ENCODE results near the gene UVRAG. TPM values are rescaled to one million over a fixed set of nuclear protein-coding genes. Genes with fewer than 3 reads are reported as not detected.

UVRAG gene
- total and polyA plus RNA-seq, 4 donors = 7.9 to 47.0 (median 20.1) TPM

DNA sequence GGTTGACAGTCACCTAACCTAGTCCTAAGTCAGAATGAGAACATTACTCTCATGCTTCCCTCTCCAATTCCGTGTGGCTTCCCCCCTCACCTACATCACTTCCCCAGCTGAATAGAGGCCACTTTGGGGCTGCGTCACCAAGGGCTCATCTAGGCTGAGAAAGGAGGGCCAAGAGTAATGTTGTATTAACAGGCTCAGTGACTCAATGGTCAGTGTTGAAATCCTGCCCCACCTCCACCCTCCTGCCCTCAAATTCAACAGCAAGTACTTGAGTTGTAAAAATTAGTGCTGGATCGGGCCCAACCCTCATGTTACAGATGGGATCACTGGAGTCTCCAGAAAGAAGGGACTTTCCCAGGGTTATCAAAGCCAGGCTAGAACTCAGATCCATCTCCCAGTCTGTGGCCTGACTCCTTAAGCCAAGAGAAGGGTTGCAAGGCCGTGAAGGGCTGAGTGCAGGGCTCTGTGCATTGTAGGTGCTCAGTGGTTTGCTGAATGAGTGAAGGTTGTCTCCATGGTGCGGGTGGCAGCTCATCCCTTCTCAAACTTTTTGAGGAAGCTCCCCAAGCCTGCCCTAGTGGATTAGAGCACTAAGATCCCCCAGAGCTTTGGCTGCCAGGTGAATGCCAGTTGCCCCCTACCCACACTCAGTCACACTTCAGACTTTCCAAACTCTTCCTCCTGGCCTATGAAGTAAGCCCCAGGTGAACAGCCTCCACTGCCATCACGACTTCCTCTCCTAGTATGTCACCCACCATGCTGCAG, 43.2 kb upstream of the UVRAG start:
- ATAC-seq (ENCODE audit: low FRiP score) (no peak), DNase-seq (peak; percentile 57 to 74)
- H3K9me3 ChIP-seq (ENCODE audit: control insufficient read depth, low read length) = no peaks in the 10 kb centered on the region
- no peak overlapping the region for H3K4me3 ChIP-seq (ENCODE audit: low read length in 2 of 2)
- H3K36me3 ChIP-seq (ENCODE audit: control insufficient read depth in 1 of 2, insufficient read depth in 2 of 2, low read length in 1 of 2) = no peaks in the 10 kb centered on the region
- no peaks in the 10 kb centered on the region for H3K4me1 ChIP-seq (ENCODE audit: control insufficient read depth in 1 of 2, insufficient read depth in 2 of 2, low read length in 2 of 2)
- intact Hi-C loops (cut with DNase I) = no loop called here
- WGBS, 2 donors = 92 to 94% methylated on average over 6 of the region's 6 CpGs
- no peaks in the 10 kb centered on the region for H3K27me3 ChIP-seq (ENCODE audit: control insufficient read depth in 1 of 2, insufficient read depth in 2 of 2, low read length in 1 of 2)
- H3K27ac ChIP-seq (ENCODE audit: low read depth in 1 of 2, low read length in 2 of 2) = no peak overlapping the region

GRCh38 chr11:75773595-75774353, 41.2 kb upstream of the UVRAG start:
- Histone ChIP-seq H3K4me3 (ENCODE audit: low read length in 2 of 2) (no peak overlapping the region), H3K4me1 (ENCODE audit: control insufficient read depth in 1 of 2, insufficient read depth in 2 of 2, low read length in 2 of 2) (no peaks in the 10 kb centered on the region), H3K27ac (ENCODE audit: low read depth in 1 of 2, low read length in 2 of 2) (no peak overlapping the region), H3K27me3 (ENCODE audit: control insufficient read depth in 1 of 2, insufficient read depth in 2 of 2, low read length in 1 of 2) (no peaks in the 10 kb centered on the region), H3K9me3 (ENCODE audit: control insufficient read depth, low read length) (no peaks in the 10 kb centered on the region), H3K36me3 (ENCODE audit: control insufficient read depth in 1 of 2, insufficient read depth in 2 of 2, low read length in 1 of 2) (no peaks in the 10 kb centered on the region)
- WGBS, 2 donors = 85 to 90% methylated on average over 5 of the region's 5 CpGs
- no peak for ATAC-seq (ENCODE audit: low FRiP score)
- peak; percentile 13 to 61 for DNase-seq
- intact Hi-C loops (cut with DNase I) = no loop called here

GRCh38 chr11:75775056-75775455, 40.0 kb upstream of the UVRAG start:
- 97 to 98% methylated on average over 3 of the region's 3 CpGs for WGBS, 2 donors
- intact Hi-C loops (cut with DNase I) = no loop called here
- H3K9me3 ChIP-seq (ENCODE audit: control insufficient read depth, low read length) = no peaks in the 10 kb centered on the region
- no peak overlapping the region for H3K27ac ChIP-seq (ENCODE audit: low read depth in 1 of 2, low read length in 2 of 2)
- no peaks in the 10 kb centered on the region for H3K4me1 ChIP-seq (ENCODE audit: control insufficient read depth in 1 of 2, insufficient read depth in 2 of 2, low read length in 2 of 2)
- ATAC-seq (ENCODE audit: low FRiP score) = no peak
- H3K36me3 ChIP-seq (ENCODE audit: control insufficient read depth in 1 of 2, insufficient read depth in 2 of 2, low read length in 1 of 2) = no peaks in the 10 kb centered on the region
- H3K4me3 ChIP-seq (ENCODE audit: low read length in 2 of 2) = no peak overlapping the region
- no peaks in the 10 kb centered on the region for H3K27me3 ChIP-seq (ENCODE audit: control insufficient read depth in 1 of 2, insufficient read depth in 2 of 2, low read length in 1 of 2)
- peak; percentile 5 to 42 for DNase-seq

- DNase-seq (peak; percentile 24 to 56), ATAC-seq (ENCODE audit: low FRiP score) (no peak)
- 94 to 96% methylated on average over 4 of the region's 4 CpGs for WGBS, 2 donors
- no peaks in the 10 kb centered on the region for H3K27me3 ChIP-seq (ENCODE audit: control insufficient read depth in 1 of 2, insufficient read depth in 2 of 2, low read length in 1 of 2)
- H3K36me3 ChIP-seq (ENCODE audit: control insufficient read depth in 1 of 2, insufficient read depth in 2 of 2, low read length in 1 of 2) = no peaks in the 10 kb centered on the region
- intact Hi-C loops (cut with DNase I) = no loop called here
- H3K4me3 ChIP-seq (ENCODE audit: low read length in 2 of 2) = no peak overlapping the region
- no peaks in the 10 kb centered on the region for H3K9me3 ChIP-seq (ENCODE audit: control insufficient read depth, low read length)
- H3K27ac ChIP-seq (ENCODE audit: low read depth in 1 of 2, low read length in 2 of 2) = no peak overlapping the region
- H3K4me1 ChIP-seq (ENCODE audit: control insufficient read depth in 1 of 2, insufficient read depth in 2 of 2, low read length in 2 of 2) = no peaks in the 10 kb centered on the region
Measured at GRCh38 chr11:75776546-75776945, 38.5 kb upstream of the UVRAG start.

- intact Hi-C loops (cut with DNase I) = no loop called here
- WGBS, 2 donors = 93 to 95% methylated on average over 13 of the region's 13 CpGs
- Histone ChIP-seq H3K4me1 (ENCODE audit: control insufficient read depth in 1 of 2, insufficient read depth in 2 of 2, low read length in 2 of 2) (no peaks in the 10 kb centered on the region), H3K27me3 (ENCODE audit: control insufficient read depth in 1 of 2, insufficient read depth in 2 of 2, low read length in 1 of 2) (no peaks in the 10 kb centered on the region), H3K27ac (ENCODE audit: low read depth in 1 of 2, low read length in 2 of 2) (no peak overlapping the region), H3K9me3 (ENCODE audit: control insufficient read depth, low read length) (no peaks in the 10 kb centered on the region), H3K36me3 (ENCODE audit: control insufficient read depth in 1 of 2, insufficient read depth in 2 of 2, low read length in 1 of 2) (no peaks in the 10 kb centered on the region), H3K4me3 (ENCODE audit: low read length in 2 of 2) (no peak overlapping the region)
- peak; percentile 41 to 55 for DNase-seq
- ATAC-seq (ENCODE audit: low FRiP score) = no peak
Measured at GRCh38 chr11:75777461-75778110, 37.4 kb upstream of the UVRAG start.

DNA sequence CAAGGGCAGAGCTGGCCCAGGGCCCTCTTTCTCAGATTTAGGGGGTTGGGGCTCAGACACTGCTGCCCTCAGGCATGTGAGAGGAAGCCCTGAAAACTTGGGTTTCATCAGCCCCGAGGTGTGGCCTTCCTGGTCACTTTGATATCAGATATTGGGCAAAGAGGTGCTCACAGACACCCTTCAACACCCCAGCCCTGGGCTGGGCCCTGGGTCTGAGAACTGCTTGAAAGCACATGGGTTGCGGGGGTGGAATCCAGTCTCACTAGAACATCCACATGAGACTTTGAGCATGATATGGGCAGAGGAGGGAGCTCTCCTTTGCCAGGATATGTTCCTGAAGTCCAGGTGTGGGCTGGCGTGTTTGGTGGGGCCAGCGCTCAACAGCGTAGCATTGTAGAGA, 36.0 kb upstream of the UVRAG start:
- Histone ChIP-seq H3K27me3 (ENCODE audit: control insufficient read depth in 1 of 2, insufficient read depth in 2 of 2, low read length in 1 of 2) (no peaks in the 10 kb centered on the region), H3K4me1 (ENCODE audit: control insufficient read depth in 1 of 2, insufficient read depth in 2 of 2, low read length in 2 of 2) (no peaks in the 10 kb centered on the region), H3K27ac (ENCODE audit: low read depth in 1 of 2, low read length in 2 of 2) (no peak overlapping the region), H3K36me3 (ENCODE audit: control insufficient read depth in 1 of 2, insufficient read depth in 2 of 2, low read length in 1 of 2) (no peaks in the 10 kb centered on the region), H3K4me3 (ENCODE audit: low read length in 2 of 2) (no peak overlapping the region), H3K9me3 (ENCODE audit: control insufficient read depth, low read length) (no peaks in the 10 kb centered on the region)
- WGBS, 2 donors = 94% methylated on average over 5 of the region's 5 CpGs
- intact Hi-C loops (cut with DNase I) = no loop called here
- ATAC-seq (ENCODE audit: low FRiP score) = no peak
- DNase-seq = peak; percentile 24 to 59

GRCh38 chr11:75779960-75780359, 35.0 kb upstream of the UVRAG start:
- ATAC-seq (ENCODE audit: low FRiP score) (no peak), DNase-seq (peak in 1 of 2 donors; percentile 22)
- no peaks in the 10 kb centered on the region for H3K9me3 ChIP-seq (ENCODE audit: control insufficient read depth, low read length)
- H3K36me3 ChIP-seq (ENCODE audit: control insufficient read depth in 1 of 2, insufficient read depth in 2 of 2, low read length in 1 of 2) = no peaks in the 10 kb centered on the region
- H3K27me3 ChIP-seq (ENCODE audit: control insufficient read depth in 1 of 2, insufficient read depth in 2 of 2, low read length in 1 of 2) = no peaks in the 10 kb centered on the region
- 78 to 88% methylated on average over 2 of the region's 2 CpGs for WGBS, 2 donors
- no peaks in the 10 kb centered on the region for H3K4me1 ChIP-seq (ENCODE audit: control insufficient read depth in 1 of 2, insufficient read depth in 2 of 2, low read length in 2 of 2)
- H3K27ac ChIP-seq (ENCODE audit: low read depth in 1 of 2, low read length in 2 of 2) = no peak overlapping the region
- intact Hi-C loops (cut with DNase I) = no loop called here
- no peak overlapping the region for H3K4me3 ChIP-seq (ENCODE audit: low read length in 2 of 2)

DNA sequence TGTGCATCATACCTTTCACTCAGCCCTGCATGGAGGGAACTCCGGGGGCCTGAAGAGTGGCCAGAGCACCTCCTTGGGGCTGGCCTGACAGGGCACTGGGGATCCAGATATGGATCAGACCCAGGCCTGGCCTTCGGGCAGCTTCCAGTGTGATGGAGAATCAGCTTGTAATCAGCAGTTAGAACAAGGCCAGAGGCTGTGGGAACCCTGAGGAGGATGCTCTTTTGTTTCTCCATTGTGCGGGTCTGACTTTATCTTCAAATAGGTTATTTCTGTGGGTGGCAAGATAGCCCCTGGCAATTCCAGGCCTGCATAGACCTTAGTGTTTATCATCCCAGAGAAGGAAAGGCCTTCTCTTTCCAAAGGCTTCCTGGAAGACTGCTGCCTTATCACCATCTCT, 34.1 kb upstream of the UVRAG start:
- intact Hi-C loops (cut with DNase I) = no loop called here
- Histone ChIP-seq H3K9me3 (ENCODE audit: control insufficient read depth, low read length) (no peaks in the 10 kb centered on the region), H3K27me3 (ENCODE audit: control insufficient read depth in 1 of 2, insufficient read depth in 2 of 2, low read length in 1 of 2) (no peaks in the 10 kb centered on the region), H3K4me3 (ENCODE audit: low read length in 2 of 2) (no peak overlapping the region), H3K36me3 (ENCODE audit: control insufficient read depth in 1 of 2, insufficient read depth in 2 of 2, low read length in 1 of 2) (no peaks in the 10 kb centered on the region), H3K4me1 (ENCODE audit: control insufficient read depth in 1 of 2, insufficient read depth in 2 of 2, low read length in 2 of 2) (no peaks in the 10 kb centered on the region), H3K27ac (ENCODE audit: low read depth in 1 of 2, low read length in 2 of 2) (no peak overlapping the region)
- WGBS, 2 donors = 88 to 94% methylated on average over 3 of the region's 3 CpGs
- ATAC-seq (ENCODE audit: low FRiP score) (no peak), DNase-seq (peak in 1 of 2 donors; percentile 32)
